ENCODE measurements around the gene SFTA2.

SFTA2 gene

GRCh38 chr6:30894381-30894780, 37.6 kb downstream of the SFTA2 start:
- no peak for ATAC-seq
- TF ChIP-seq ZC3H10 (CRISPR knock-in tag; IDR thresholded peaks at IDR 0.05) (no peak), RARB (CRISPR knock-in tag; IDR thresholded peaks at IDR 0.05) (no peak), ZFP30 (CRISPR knock-in tag; IDR thresholded peaks at IDR 0.05) (no peak), ESRRG (CRISPR knock-in tag; IDR thresholded peaks at IDR 0.05) (no peak), TCF4 (CRISPR knock-in tag; IDR thresholded peaks at IDR 0.05; ENCODE audit: borderline replicate concordance) (no peak), CREB5 (CRISPR knock-in tag; IDR thresholded peaks at IDR 0.05; ENCODE audit: low read depth) (no peak), TSHZ2 (CRISPR knock-in tag; IDR thresholded peaks at IDR 0.05) (no peak), PPARA (CRISPR knock-in tag; IDR thresholded peaks at IDR 0.05; ENCODE audit: borderline replicate concordance) (no peak), ZNF8 (CRISPR knock-in tag; IDR thresholded peaks at IDR 0.05) (no peak)
- TF ChIP-seq, protein P1, sequence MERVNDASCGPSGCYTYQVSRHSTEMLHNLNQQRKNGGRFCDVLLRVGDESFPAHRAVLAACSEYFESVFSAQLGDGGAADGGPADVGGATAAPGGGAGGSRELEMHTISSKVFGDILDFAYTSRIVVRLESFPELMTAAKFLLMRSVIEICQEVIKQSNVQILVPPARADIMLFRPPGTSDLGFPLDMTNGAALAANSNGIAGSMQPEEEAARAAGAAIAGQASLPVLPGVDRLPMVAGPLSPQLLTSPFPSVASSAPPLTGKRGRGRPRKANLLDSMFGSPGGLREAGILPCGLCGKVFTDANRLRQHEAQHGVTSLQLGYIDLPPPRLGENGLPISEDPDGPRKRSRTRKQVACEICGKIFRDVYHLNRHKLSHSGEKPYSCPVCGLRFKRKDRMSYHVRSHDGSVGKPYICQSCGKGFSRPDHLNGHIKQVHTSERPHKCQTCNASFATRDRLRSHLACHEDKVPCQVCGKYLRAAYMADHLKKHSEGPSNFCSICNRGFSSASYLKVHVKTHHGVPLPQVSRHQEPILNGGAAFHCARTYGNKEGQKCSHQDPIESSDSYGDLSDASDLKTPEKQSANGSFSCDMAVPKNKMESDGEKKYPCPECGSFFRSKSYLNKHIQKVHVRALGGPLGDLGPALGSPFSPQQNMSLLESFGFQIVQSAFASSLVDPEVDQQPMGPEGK (CRISPR knock-in tag; IDR thresholded peaks at IDR 0.05; ENCODE audit: borderline replicate concordance): no peak

DNA sequence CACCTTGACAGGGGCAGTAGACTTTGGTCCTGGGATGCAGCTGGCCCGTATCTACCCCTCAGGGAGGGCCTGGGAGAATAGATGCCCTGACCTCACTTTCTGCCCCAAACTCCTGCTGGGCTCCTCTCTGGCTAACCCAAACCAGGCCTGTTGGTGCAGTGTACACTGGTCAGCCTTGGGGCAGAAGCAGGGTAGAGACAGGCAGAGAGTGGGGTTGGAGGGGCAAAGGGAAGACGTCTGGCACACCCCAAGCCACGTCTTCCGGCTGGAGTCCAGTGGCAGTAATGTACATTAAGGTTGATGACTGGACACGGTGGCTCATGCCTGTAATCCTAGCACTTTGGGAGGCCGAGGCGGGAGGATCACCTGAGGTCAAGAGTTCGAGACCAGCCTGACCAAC, 38.3 kb downstream of the SFTA2 start:
- TF ChIP-seq TSHZ2 (CRISPR knock-in tag; IDR thresholded peaks at IDR 0.05) (no peak), ZNF565 (CRISPR knock-in tag; conservative IDR thresholded peaks at IDR 0.05; ENCODE audit: low read depth) (no peak), ISL1 (CRISPR knock-in tag; IDR thresholded peaks at IDR 0.05) (no peak), ESRRG (CRISPR knock-in tag; IDR thresholded peaks at IDR 0.05) (no peak), PPARA (CRISPR knock-in tag; IDR thresholded peaks at IDR 0.05; ENCODE audit: borderline replicate concordance) (no peak), TOX (CRISPR knock-in tag; IDR thresholded peaks at IDR 0.05; ENCODE audit: borderline replicate concordance) (no peak), TCF4 (CRISPR knock-in tag; IDR thresholded peaks at IDR 0.05; ENCODE audit: borderline replicate concordance) (no peak), CSRNP3 (CRISPR knock-in tag; IDR thresholded peaks at IDR 0.05) (no peak), ZC3H10 (CRISPR knock-in tag; IDR thresholded peaks at IDR 0.05) (no peak), ARNTL (CRISPR knock-in tag; IDR thresholded peaks at IDR 0.05; ENCODE audit: borderline replicate concordance, low read depth) (no peak), BACH2 (CRISPR knock-in tag; IDR thresholded peaks at IDR 0.05; ENCODE audit: borderline replicate concordance) (no peak), CSDC2 (CRISPR knock-in tag; IDR thresholded peaks at IDR 0.05) (no peak), OSR1 (CRISPR knock-in tag; IDR thresholded peaks at IDR 0.05) (no peak), SNAI2 (CRISPR knock-in tag; IDR thresholded peaks at IDR 0.05) (no peak), RARB (CRISPR knock-in tag; IDR thresholded peaks at IDR 0.05) (no peak), ZNF8 (CRISPR knock-in tag; IDR thresholded peaks at IDR 0.05) (no peak)
- TF ChIP-seq, protein P1 (CRISPR knock-in tag; IDR thresholded peaks at IDR 0.05; ENCODE audit: borderline replicate concordance): no peak
- TF ChIP-seq, protein P2, sequence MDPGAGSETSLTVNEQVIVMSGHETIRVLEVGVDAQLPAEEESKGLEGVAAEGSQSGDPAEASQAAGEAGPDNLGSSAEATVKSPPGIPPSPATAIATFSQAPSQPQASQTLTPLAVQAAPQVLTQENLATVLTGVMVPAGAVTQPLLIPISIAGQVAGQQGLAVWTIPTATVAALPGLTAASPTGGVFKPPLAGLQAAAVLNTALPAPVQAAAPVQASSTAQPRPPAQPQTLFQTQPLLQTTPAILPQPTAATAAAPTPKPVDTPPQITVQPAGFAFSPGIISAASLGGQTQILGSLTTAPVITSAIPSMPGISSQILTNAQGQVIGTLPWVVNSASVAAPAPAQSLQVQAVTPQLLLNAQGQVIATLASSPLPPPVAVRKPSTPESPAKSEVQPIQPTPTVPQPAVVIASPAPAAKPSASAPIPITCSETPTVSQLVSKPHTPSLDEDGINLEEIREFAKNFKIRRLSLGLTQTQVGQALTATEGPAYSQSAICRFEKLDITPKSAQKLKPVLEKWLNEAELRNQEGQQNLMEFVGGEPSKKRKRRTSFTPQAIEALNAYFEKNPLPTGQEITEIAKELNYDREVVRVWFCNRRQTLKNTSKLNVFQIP (CRISPR knock-in tag; IDR thresholded peaks at IDR 0.05; ENCODE audit: borderline replicate concordance, low read depth): no peak
- ATAC-seq: no peak

Measured in SK-N-SH treated with all-trans-retinoic acid at 6 μM for 48 hours (cell line).